Caco-2 (cell line): ENCODE data around the gene LGALS3. TPM values are rescaled to one million over a fixed set of nuclear protein-coding genes. Genes with fewer than 3 reads are reported as not detected.

ENCODE experiments used
- BruUV-seq: library from RNA; stranded (reverse); fragments of 400-500 nt; replicated peaks from 2 replicates; lab custom pipeline; 2021; lab: Mats Ljungman, UMichigan
- CTCF ChIA-PET: fragments of 300-600 bp; sonication (Branson Sonifier 250); formaldehyde crosslinking; loops from one replicate; lab custom pipeline; 2022; ENCODE audit warnings: antibody characterized with exemption; lab: Charles Lee
- POLR2A ChIA-PET: fragments of 300-600 bp; sonication (Branson Sonifier 250); formaldehyde crosslinking; loops from one replicate; lab custom pipeline; 2022; ENCODE audit warnings: antibody characterized with exemption; lab: Charles Lee
- DNase-seq, 2 experiments: peaks; one replicate each; pipeline versions ENCODE4 v3.0.0 to v3.0.0-alpha.2; 2020 to 2022
- H3K27me3 ChIP-seq: replicated peaks from 2 replicates; pipeline ENCODE4 v1.6.0; 2011; ENCODE audit warnings: low read length; ENCODE audit not compliant: control insufficient read depth, insufficient read depth
- H3K36me3 ChIP-seq: 2 replicates; pipeline ENCODE4 v1.5.1; 2011; ENCODE audit warnings: low read length; ENCODE audit not compliant: control insufficient read depth, insufficient read depth
- H3K4me1 ChIP-seq: fragments of 250-450 bp; sonication (Bioruptor Pico); 2 replicates; pipeline ENCODE4 v1.5.1; 2020; ENCODE audit warnings: mild to moderate bottlenecking
- H3K4me3 ChIP-seq: 2 replicates; pipeline ENCODE4 v1.5.1; 2011; ENCODE audit warnings: low read depth, mild to moderate bottlenecking, control low read depth, low read length
- H3K9me3 ChIP-seq: fragments of 250-450 bp; sonication (Bioruptor Pico); 2 replicates; pipeline ENCODE4 v1.5.1; 2020; ENCODE audit warnings: mild to moderate bottlenecking, moderate library complexity
- H3K27ac Mint-ChIP-seq: one replicate; pipeline ENCODE4 v1.8.0; 2022; ENCODE audit warnings: mixed read lengths; ENCODE audit not compliant: unreplicated experiment
- H3K27me3 Mint-ChIP-seq: one replicate; pipeline ENCODE4 v1.8.0; 2022; ENCODE audit warnings: mixed read lengths; ENCODE audit not compliant: insufficient read depth, unreplicated experiment
- H3K36me3 Mint-ChIP-seq: one replicate; pipeline ENCODE4 v1.8.0; 2022; ENCODE audit warnings: mild to moderate bottlenecking, mixed read lengths; ENCODE audit not compliant: insufficient read depth, unreplicated experiment
- H3K4me1 Mint-ChIP-seq: one replicate; pipeline ENCODE4 v1.8.0; 2022; ENCODE audit warnings: low read depth, mixed read lengths; ENCODE audit not compliant: unreplicated experiment
- H3K4me3 Mint-ChIP-seq: one replicate; pipeline ENCODE4 v1.8.0; 2022; ENCODE audit warnings: mild to moderate bottlenecking, moderate library complexity, mixed read lengths; ENCODE audit not compliant: unreplicated experiment
- H3K9me3 Mint-ChIP-seq: one replicate; pipeline ENCODE4 v1.8.0; 2022; ENCODE audit warnings: mixed read lengths; ENCODE audit not compliant: unreplicated experiment
- CTCF ChIP-seq, 2 experiments: fragments of 200-600 bp in 1 of 2; IDR thresholded peaks; 1 replicate in 1 of 2; 2 replicates in 1 of 2; pipeline versions ENCODE4 v1.5.1 to v1.8.0; 2011 to 2022; ENCODE audit warnings: antibody characterized with exemption in 1 of 2, control low read depth in 1 of 2, inconsistent platforms in 1 of 2, low read depth in 1 of 2, low read length in 1 of 2, mild to moderate bottlenecking in 1 of 2, moderate library complexity in 1 of 2; ENCODE audit not compliant: insufficient read depth in 1 of 2, severe bottlenecking in 1 of 2, unreplicated experiment in 1 of 2
- intact Hi-C: fragments of 100-400 bp; cut with micrococcal nuclease; formaldehyde crosslinking; loops from one replicate; pipeline ENCODE4 v1.10.0; 2022; ENCODE audit not compliant: unreplicated experiment
- total RNA-seq: library from RNA; stranded (reverse); gene quantifications from 2 replicates; pipeline ENCODE4 v1.2.3, GENCODE V29; 2022

LGALS3 gene
- total RNA-seq, 1 experiment from 2014 or later = 206 TPM

GRCh38 chr14:55122440-55122986 lies 6.5 kb upstream of the LGALS3 start:
- Histone ChIP-seq H3K4me1 (peaks cover 90% of the 10 kb centered on the region), H3K4me3 (no peak overlapping the region), H3K9me3 (no peaks in the 10 kb centered on the region), H3K36me3 (no peaks in the 10 kb centered on the region; the same call in 1 of the 2 replicates), H3K27me3 (no peaks in the 10 kb centered on the region)
- intact Hi-C loops = loop anchor here (1.0 kb wide), 1 partner anchor 19 kb away; no protein-coding TSS in a partner anchor
- peaks cover 6% of the 10 kb centered on the region for H3K36me3 Mint-ChIP-seq
- TF ChIP-seq CTCF (IDR thresholded peaks at IDR 0.05; ENCODE audit: insufficient read depth in 1 of 2, low read depth in 1 of 2, low read length in 1 of 2, severe bottlenecking in 1 of 2, unreplicated experiment in 1 of 2) = no peak
- DNase-seq = peak; percentile 67 to 84
- peak overlapping the region; percentile 90 for H3K27ac Mint-ChIP-seq
- H3K9me3 Mint-ChIP-seq = no peaks in the 10 kb centered on the region
- BruUV-seq = TSS peak; percentile 39
- peak overlapping the region; percentile 59 for H3K4me3 Mint-ChIP-seq
- ChIA-PET CTCF (interaction anchor here (0.6 to 1.5 kb wide), 5 partner anchors 11 to 31 kb away, joined by 3 to 7 read pairs (median 3); no protein-coding TSS in a partner anchor), POLR2A (interaction anchor here (0.9 to 1.3 kb wide), 4 partner anchors 11 to 44 kb away, joined by 3 to 10 read pairs (median 5); no protein-coding TSS in a partner anchor)
- H3K27me3 Mint-ChIP-seq = no peaks in the 10 kb centered on the region
- H3K4me1 Mint-ChIP-seq = peaks cover 58% of the 10 kb centered on the region

- POLR2A ChIA-PET = interaction anchor here (0.5 to 0.6 kb wide), 2 partner anchors 19 to 45 kb away, joined by 3 read pairs; no protein-coding TSS in a partner anchor
Measured at GRCh38 chr14:55123101-55123500, 6.0 kb upstream of the LGALS3 start.

More at GRCh38 chr14:55123101-55123500, 6.0 kb upstream of the LGALS3 start:
- H3K9me3 ChIP-seq = no peaks in the 10 kb centered on the region
- intact Hi-C loops = no loop called here
- no peak for DNase-seq
- no peaks in the 10 kb centered on the region; the same call in 1 of the 2 replicates for H3K36me3 ChIP-seq
- CTCF ChIA-PET = interaction anchor here (0.6 to 1.5 kb wide), 4 partner anchors 9 to 31 kb away, joined by 3 to 7 read pairs (median 3); no protein-coding TSS in a partner anchor
- H3K9me3 Mint-ChIP-seq = no peaks in the 10 kb centered on the region
- H3K36me3 Mint-ChIP-seq = peaks cover 6% of the 10 kb centered on the region
- no peak overlapping the region for H3K4me3 ChIP-seq
- H3K27ac Mint-ChIP-seq = peak overlapping the region; percentile 90
- H3K4me3 Mint-ChIP-seq = peak overlapping the region; percentile 59
- peaks cover 58% of the 10 kb centered on the region for H3K4me1 Mint-ChIP-seq
- BruUV-seq = no TSS peak
- TF ChIP-seq CTCF (IDR thresholded peaks at IDR 0.05; ENCODE audit: insufficient read depth in 1 of 2, low read depth in 1 of 2, low read length in 1 of 2, severe bottlenecking in 1 of 2, unreplicated experiment in 1 of 2) = no peak
- H3K27me3 ChIP-seq = no peaks in the 10 kb centered on the region
- H3K4me1 ChIP-seq = peaks cover 90% of the 10 kb centered on the region
- no peaks in the 10 kb centered on the region for H3K27me3 Mint-ChIP-seq
